Mammary epithelial cell (primary cell): ENCODE measurements around the gene TMEM132D.

ENCODE experiments used
- EZH2 ChIP-seq: IDR thresholded peaks from 2 replicates; pipeline ENCODE4 v1.6.1; 2012; ENCODE audit warnings: low read length, inconsistent platforms, borderline replicate concordance
- TF ChIP-seq, protein P1 (sequence below), 2 donors: IDR thresholded peaks in 1 of 2; conservative IDR thresholded peaks in 1 of 2; 2 replicates each; pipeline ENCODE4 v1.5.1; 2011 to 2012; ENCODE audit warnings: inconsistent platforms in 2 of 2, low read length in 2 of 2, mild to moderate bottlenecking in 2 of 2, control low read depth in 1 of 2, low read depth in 1 of 2; ENCODE audit not compliant: insufficient read depth in 1 of 2; ENCODE audit errors: extremely low read depth in 1 of 2

DNA sequence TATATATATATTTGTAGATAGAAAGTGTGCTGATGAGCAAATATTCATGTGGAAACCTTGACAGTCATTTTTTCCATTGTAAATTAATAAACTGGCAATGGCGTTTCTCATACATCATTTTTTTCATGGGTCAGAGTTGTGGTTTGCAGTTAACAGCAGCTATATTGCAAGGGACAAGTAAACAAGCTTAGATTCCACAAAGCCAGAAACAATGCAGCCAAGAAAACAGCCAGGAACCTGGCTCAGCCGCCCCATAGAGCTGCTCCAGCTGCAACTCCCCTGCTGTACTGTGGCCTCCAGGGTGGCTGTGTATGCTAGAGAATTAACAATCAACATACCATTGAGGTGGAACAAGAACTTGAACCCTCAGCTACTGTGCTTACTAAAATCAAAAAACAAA, 298.2 kb downstream of the TMEM132D start:
- no peak for TF ChIP-seq EZH2
- TF ChIP-seq, protein P1, sequence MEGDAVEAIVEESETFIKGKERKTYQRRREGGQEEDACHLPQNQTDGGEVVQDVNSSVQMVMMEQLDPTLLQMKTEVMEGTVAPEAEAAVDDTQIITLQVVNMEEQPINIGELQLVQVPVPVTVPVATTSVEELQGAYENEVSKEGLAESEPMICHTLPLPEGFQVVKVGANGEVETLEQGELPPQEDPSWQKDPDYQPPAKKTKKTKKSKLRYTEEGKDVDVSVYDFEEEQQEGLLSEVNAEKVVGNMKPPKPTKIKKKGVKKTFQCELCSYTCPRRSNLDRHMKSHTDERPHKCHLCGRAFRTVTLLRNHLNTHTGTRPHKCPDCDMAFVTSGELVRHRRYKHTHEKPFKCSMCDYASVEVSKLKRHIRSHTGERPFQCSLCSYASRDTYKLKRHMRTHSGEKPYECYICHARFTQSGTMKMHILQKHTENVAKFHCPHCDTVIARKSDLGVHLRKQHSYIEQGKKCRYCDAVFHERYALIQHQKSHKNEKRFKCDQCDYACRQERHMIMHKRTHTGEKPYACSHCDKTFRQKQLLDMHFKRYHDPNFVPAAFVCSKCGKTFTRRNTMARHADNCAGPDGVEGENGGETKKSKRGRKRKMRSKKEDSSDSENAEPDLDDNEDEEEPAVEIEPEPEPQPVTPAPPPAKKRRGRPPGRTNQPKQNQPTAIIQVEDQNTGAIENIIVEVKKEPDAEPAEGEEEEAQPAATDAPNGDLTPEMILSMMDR (conservative IDR thresholded peaks at IDR 0.05 in 1 of 2, IDR thresholded peaks at IDR 0.05 in 1 of 2; ENCODE audit: extremely low read depth in 1 of 2, insufficient read depth in 1 of 2, low read depth in 1 of 2, low read length in 2 of 2) = no peak
